GDM1 (cell line): ENCODE measurements around the gene KCTD17.

Source experiments
- DNase-seq: peaks from one replicate; lab custom pipeline; 2025; lab: John Stamatoyannopoulos, UW

Gene KCTD17

DNA sequence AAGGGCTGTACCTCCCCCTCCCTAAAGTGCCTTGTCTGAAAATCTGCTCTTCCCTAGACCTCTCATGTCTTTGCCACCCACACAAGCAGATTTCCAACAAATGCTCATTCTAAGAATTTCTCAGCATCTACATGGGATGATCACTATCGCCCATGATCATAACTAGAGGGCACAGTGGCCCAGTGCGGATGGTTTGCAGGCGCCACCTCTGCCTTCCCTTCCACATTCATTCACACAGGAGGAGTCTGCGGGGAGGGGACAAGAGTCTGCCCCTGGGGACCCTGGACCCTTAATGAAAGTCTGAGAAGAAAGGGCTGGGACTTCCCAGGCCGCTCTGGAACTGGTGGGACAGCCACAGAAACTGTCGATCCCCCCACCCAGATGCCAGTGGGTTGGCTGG lies 28.9 kb downstream of the KCTD17 start:
- DNase-seq: no peak

DNA sequence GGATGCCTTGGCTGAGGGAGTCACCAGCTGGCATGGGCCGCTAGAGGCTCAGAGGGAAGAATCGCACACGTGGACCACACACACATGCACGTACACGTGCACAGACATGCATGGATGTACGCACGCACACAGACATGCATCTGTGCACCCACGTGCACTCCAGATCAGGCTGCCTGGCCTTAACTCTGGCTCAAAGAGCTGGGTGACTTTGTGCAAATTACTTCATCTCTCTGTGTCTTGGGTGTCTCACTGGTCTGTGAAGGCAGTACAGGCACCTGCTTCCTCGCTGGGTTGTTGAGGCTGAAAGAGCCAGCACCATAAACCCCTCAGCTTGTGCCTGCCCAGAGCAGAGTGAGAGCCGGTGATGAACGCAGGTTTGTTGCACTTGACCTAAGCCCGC lies 29.3 kb downstream of the KCTD17 start:
- no peak for DNase-seq

DNA sequence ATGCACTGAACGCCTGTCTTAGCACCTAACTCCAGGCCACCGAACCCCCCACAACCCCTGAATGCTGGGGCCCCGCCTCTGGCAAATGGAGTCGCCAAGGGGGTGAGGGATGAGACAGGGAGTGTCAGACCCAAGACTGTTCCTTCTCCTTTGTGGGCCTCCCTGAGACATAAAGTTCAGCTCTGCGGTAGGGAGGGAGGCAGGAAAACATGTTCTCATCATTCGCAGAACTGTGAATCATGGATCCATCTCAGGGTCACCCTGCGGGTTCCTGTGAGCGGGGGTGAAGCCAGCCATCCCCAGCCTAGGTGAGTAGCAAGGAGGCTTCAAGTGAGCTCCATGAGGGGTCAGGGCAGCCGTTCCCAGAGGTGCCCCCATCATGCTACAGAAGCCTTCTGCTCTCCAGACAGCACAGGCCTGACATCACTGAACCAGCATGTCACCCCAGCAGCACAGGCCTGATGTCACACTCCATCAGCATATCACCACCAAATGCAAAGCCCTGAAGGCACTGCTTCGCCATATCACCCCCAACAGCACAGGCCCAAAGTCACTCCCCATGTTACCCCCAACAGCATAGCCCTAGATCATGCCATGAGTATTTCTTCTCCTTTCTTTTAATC lies 30.8 kb downstream of the KCTD17 start:
- no peak for DNase-seq

- no peak for DNase-seq
These were observed 32.4 kb downstream of the KCTD17 start for GRCh38 chr22:37083914-37084313.

- DNase-seq: no peak
These were observed 32.8 kb downstream of the KCTD17 start for GRCh38 chr22:37084385-37084784.

GRCh38 chr22:37086184-37086583 lies 34.6 kb downstream of the KCTD17 start:
- DNase-seq: no peak

DNA sequence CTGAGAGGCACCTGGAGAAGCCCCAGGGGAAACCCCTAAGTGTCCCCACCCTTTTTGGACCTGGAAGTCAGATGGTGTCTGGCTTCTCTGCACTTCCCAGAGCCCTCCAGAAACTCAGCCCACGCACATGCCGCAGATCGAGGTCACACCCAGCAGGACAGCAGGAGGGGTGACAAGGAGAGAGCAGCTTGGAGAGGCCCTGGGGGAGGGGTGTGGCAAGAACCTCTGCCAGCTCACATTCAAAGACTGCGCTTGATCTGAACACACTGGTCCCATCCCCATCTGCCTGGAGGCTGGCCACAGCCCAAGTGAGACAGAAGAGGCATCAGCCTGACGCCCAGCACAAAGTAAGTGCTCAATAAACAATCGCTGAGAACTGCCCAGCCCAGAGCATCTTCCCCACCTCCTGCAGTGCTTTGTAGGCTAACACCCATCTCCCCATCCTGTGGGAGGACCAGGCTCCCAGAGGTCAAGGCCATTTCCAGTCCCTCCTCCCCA lies 36.6 kb downstream of the KCTD17 start:
- no peak for DNase-seq

DNA sequence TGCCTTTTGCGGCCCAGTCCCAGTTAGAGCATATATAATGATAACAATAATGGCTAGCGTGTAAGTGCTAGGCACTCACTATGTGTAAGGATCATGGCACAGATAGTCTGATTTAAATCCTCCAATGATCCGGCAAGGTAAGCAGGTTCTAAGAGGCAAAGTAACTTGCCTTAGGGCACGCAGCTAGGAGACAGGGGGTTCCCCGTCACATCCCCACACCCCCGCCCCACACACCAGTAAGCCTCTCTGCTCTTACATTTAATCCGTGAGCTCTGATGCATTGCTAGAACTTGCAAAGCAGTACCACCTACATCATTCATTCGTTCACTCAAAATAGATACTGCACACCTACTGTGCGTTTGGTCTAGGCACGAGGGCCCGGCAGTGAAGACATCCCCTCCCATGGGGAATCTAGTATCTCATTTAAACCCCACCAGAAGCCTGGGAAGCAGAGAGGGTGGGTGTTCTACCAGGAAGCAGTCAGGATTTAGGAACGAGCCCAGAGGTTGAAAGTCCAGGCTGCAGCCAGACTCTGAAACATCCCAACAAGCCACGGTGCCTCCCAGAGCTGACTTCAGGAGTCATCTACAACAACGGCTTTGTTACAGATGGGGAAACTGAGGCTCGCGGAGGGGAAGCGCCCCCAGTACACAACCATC lies 37.3 kb downstream of the KCTD17 start:
- no peak for DNase-seq

DNA sequence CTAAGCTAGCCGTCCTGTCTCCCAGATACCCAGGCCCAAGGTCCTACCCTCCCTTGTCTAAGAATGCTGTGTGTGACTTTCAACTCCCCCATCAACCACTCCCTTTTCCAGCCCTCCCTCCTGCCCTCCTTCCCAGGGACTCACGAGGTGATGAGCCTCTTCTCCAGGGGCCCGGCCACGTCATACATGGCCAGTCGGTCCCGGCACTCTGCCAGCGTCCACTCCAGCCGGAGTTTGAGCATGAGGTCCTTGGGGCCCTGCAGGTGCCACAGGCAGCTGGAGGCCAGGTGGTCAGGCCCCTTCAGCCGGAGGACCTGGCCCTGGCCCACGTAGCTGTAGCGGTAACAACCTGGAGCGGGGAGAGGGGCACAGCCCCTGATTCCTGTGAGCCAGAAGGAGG lies 37.9 kb downstream of the KCTD17 start:
- no peak for DNase-seq

GRCh38 chr22:37090920-37091695 lies 39.6 kb downstream of the KCTD17 start:
- no peak for DNase-seq

DNA sequence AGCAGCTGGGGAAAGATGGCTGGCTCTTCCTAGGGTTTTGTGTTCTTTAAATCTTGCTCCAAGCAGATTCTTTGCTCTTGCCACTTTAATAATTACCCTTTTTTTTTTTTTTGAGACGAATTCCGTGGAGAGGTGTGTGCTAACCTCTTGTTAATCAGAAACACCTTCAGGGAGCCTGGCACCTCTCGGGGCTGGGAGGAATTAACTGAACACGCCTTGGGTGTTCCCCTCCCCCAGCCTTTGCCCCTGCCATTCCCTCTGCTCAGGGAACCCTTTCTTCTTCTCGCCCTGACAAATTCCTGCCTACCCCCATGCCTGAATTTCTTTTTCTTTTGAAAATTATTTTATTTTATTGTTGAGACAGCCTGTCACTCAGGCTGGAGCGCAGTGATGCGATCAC lies 40.5 kb downstream of the KCTD17 start:
- no peak for DNase-seq

GRCh38 chr22:37092997-37093396 lies 41.5 kb downstream of the KCTD17 start:
- DNase-seq: no peak

DNA sequence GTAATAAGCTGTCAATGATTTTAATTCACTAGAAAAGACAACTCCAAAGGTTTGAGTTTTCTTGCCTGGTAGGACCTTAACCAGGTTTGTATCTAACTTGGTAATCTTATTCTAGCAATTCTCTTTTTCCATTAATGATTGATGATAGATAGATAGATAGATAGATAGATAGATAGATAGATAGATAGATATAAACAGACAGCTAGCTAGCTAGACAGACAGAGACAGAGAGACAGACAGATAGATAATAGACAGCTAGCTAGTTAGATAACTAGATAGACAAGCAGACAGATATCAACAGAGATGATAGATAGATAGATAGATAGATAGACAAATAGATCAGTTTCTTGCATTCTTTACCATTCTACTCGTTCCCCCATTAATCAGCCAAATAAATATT lies 42.7 kb downstream of the KCTD17 start:
- no peak for DNase-seq

DNA sequence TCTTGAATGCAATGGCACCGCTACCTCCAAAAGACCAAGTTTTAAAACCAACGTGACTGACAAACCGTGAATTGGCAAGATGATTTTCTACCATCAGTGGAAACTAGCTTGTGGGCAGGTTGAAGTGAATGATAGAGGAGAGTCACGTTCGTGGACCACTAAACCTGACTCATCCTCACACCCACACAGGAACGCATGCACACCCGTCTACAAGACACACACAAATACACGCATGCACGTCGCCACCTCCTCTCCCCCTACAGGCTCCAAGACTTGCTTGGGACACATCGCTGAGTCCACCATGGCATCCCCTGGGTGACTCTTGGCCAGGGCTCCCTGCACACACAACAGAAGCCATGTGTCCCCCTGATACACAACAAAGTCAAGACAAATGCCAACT lies 43.6 kb downstream of the KCTD17 start:
- no peak for DNase-seq

DNA sequence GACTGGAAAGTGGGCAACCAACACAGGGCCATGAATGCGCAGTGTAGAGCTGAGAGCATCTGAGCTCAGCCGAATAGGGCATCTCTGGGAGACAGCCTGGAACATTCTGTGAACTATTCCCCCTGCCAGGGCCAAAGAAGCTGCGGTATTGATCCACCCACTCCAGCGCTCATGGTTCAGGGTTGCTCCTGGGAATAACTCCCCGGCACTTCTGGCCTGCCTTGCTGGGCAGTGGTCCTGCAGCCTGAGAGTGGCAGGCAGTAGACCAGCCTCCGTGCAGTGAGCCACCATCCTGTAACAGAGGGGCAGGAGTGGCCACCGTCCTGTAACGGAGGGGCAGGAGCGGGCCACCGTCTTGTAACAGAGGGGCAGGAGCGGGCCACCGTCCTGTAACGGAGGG lies 45.8 kb downstream of the KCTD17 start:
- no peak for DNase-seq

GRCh38 chr22:37098976-37099591 lies 47.5 kb downstream of the KCTD17 start:
- no peak for DNase-seq

- no peak for DNase-seq
These were observed 49.1 kb downstream of the KCTD17 start for GRCh38 chr22:37100589-37101127.

GRCh38 chr22:37101311-37102066 lies 49.9 kb downstream of the KCTD17 start:
- DNase-seq: no peak

DNA sequence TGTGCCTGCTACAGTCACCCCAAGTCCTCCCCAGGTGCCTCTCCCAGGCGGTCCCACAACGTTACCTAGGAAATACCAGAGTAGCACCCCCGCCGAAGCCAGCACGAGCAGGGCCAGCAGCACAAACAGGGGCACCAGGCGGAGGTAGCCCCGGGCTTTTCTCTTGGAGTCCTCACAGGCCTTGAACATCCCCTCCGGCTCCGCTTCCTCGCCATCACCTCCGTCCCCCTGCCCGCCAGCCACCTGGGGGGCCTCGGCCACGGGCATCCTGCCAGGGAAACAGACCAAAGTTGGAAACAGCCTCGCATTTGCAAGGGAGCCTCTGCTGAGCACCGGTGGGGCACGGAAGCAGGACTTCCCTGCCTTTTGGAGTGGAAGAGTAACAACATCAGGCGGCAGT lies 51.6 kb downstream of the KCTD17 start:
- no peak for DNase-seq

DNA sequence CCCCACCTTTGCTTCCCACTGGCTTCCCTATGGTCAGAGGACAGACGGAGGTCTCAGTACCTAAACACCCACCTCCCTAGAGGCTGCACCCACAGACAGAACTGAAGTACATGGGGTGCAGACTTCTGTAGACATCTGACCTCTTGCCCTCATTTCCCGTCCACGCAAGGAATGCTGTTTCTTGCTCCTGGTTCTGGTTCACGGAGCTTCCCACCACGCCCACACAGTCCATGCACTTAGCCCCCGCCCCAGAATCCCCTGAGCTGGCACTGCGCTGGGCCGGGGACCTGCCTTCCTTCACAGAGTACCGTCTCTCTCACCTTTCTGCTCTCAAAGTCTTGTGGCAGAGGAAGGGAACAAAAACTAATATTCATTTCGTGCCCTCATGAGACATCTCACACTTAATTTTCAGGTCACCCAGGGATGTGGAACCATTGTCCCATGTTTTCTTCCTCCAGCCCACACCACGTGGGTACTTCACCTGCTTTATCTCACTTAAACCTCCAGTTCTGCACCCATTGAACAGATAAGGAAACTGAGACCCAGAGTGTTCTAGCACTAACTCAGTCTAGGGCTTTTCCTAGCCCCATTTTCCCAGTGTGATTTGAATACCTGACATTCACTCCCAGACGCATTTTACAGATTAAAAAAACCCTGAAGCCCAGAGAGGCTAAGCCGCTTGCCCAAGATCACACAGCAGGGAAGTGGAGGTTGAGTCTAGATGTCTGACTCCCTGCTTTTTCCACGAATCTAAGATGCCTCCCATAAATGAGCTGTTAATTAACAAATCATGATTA lies 52.3 kb downstream of the KCTD17 start:
- no peak for DNase-seq

DNA sequence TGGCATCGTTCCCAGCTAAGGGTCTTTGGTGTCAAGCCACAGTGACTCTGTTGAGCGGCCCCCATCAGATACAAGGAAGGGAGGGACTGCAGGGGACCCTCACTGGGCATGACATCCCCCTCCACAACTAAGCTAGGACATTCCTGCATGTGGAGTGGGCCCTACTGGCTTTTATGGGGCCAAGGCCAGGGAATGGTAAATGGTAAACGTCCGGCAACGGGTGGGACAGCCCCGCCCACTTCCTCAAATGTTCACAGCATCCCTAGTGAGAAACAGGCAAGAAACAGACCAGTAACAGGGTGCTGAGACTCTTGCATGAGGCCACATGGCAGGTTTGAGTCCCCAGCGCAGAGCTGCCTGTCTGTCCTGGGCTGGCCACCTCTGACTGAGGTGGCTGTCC lies 53.6 kb downstream of the KCTD17 start:
- no peak for DNase-seq
